Thoracic aorta (tissue), 2 donors: ENCODE data around the gene KCNB1. TPM values are rescaled to one million over a fixed set of nuclear protein-coding genes. Genes with fewer than 3 reads are reported as not detected.

Source experiments
- ATAC-seq: fragments of 150-250 bp; one replicate; pipeline ENCODE4 v1.8.0; 2017; ENCODE audit warnings: low read depth; ENCODE audit not compliant: insufficient number of reproducible peaks, low FRiP score
- DNase-seq: peaks from one replicate; pipeline ENCODE4 v3.0.0-alpha.2; 2020; ENCODE audit warnings: low spot score
- H3K27ac ChIP-seq, 2 donors: fragments of 200-600 bp; sonication (generic); 1 replicate in 1 of 2; 2 replicates in 1 of 2; pipeline ENCODE4 v1.5.1; 2016; ENCODE audit warnings: mild to moderate bottlenecking in 2 of 2, moderate library complexity in 2 of 2
- H3K27me3 ChIP-seq: fragments of 200-600 bp; sonication (generic); replicated peaks from 2 replicates; pipeline ENCODE4 v1.6.0; 2016; ENCODE audit warnings: mild to moderate bottlenecking; ENCODE audit not compliant: insufficient read depth
- H3K36me3 ChIP-seq: fragments of 200-600 bp; sonication (generic); one replicate; pipeline ENCODE4 v1.5.1; 2016
- H3K4me1 ChIP-seq, 2 donors: fragments of 200-600 bp; sonication (generic); 1 replicate in 1 of 2; 2 replicates in 1 of 2; pipeline versions ENCODE4 v1.5.1 to v1.6.0; 2016; ENCODE audit warnings: low read depth in 2 of 2, mild to moderate bottlenecking in 1 of 2; ENCODE audit not compliant: control insufficient read depth in 1 of 2
- H3K4me3 ChIP-seq: fragments of 200-600 bp; sonication (generic); 2 replicates; pipeline ENCODE4 v1.5.1; 2016; ENCODE audit warnings: mild to moderate bottlenecking
- H3K9me3 ChIP-seq: fragments of 200-600 bp; sonication (generic); 2 replicates; pipeline ENCODE4 v1.5.1; 2016
- CTCF ChIP-seq: fragments of 200-600 bp; sonication (generic); IDR thresholded peaks from one replicate; pipeline ENCODE4 v1.5.1; 2019; ENCODE audit warnings: antibody characterized with exemption
- total RNA-seq, 2 donors: library from RNA; depleted of rRNA; stranded (reverse); fragments of >200 nt; gene quantifications; one replicate each; pipeline versions ENCODE4 v1.1.0 to v1.2.3, GENCODE V29; 2016

The KCNB1 gene
- total RNA-seq, 2 donors from 2014 or later, result 1.4 to 2.3 TPM

DNA sequence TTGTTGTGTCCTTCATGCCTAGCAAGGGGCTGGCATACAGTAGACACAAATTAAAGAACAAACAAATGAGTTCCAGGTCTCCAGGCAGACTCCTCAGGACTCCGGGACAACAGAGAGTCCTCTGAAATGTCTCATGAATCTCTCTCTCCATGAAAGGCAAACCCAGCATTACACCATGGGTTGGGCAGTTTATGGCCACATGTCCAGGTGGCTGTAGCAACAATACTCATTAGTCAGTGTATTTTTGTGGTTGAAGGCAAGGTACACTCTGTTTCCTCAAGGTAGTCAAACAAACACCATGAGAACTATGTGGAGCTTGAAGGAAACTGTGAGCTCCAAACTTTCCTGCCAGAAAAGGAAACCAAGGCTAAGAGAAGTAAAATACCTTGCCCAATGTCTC, 62.2 kb downstream of the KCNB1 start:
- Histone ChIP-seq H3K36me3 (no peaks in the 10 kb centered on the region), H3K9me3 (no peaks in the 10 kb centered on the region), H3K27me3 (no peaks in the 10 kb centered on the region), H3K4me3 (no peak overlapping the region), H3K27ac (no peak overlapping the region), H3K4me1 (no peaks in the 10 kb centered on the region)
- no peak for ATAC-seq
- DNase-seq, result no peak
- TF ChIP-seq CTCF, result no peak

DNA sequence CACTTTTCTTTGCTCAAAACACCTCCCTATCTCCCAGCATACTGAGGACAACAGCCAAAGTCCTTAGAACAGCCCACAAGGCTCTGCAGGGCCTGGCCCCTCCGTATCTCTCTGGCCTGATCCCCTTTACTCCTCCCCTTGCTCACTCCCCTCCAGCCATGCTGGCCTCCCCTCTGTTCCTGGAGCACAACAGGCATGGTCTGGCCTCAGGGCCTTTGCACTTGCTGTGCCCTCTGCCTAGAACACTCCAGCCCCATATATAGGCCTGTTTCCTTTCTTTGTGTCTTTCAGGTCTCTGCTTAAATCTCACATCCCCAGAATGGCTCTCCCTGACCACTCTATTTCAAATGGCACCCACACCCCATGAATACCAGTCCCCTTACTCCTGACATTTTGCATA, 62.7 kb downstream of the KCNB1 start:
- DNase-seq (no peak), ATAC-seq (no peak)
- TF ChIP-seq CTCF, result no peak
- H3K4me3 ChIP-seq, result no peak overlapping the region
- H3K4me1 ChIP-seq, result no peaks in the 10 kb centered on the region
- no peaks in the 10 kb centered on the region for H3K36me3 ChIP-seq
- no peak overlapping the region for H3K27ac ChIP-seq
- no peaks in the 10 kb centered on the region for H3K27me3 ChIP-seq
- no peaks in the 10 kb centered on the region for H3K9me3 ChIP-seq

- no peaks in the 10 kb centered on the region for H3K27me3 ChIP-seq
- H3K9me3 ChIP-seq, result no peaks in the 10 kb centered on the region
- ATAC-seq (no peak), DNase-seq (no peak)
- no peak overlapping the region for H3K27ac ChIP-seq
- no peak overlapping the region for H3K4me3 ChIP-seq
- no peaks in the 10 kb centered on the region for H3K4me1 ChIP-seq
- no peak for TF ChIP-seq CTCF
- no peaks in the 10 kb centered on the region for H3K36me3 ChIP-seq
Observed at GRCh38 chr20:49418809-49419208, 63.7 kb downstream of the KCNB1 start.

GRCh38 chr20:49417843-49418555, 64.5 kb downstream of the KCNB1 start:
- no peak for TF ChIP-seq CTCF
- Histone ChIP-seq H3K27ac (no peak overlapping the region), H3K9me3 (no peaks in the 10 kb centered on the region), H3K36me3 (no peaks in the 10 kb centered on the region), H3K27me3 (no peaks in the 10 kb centered on the region), H3K4me3 (no peak overlapping the region), H3K4me1 (no peaks in the 10 kb centered on the region)
- ATAC-seq, result no peak
- no peak for DNase-seq

DNA sequence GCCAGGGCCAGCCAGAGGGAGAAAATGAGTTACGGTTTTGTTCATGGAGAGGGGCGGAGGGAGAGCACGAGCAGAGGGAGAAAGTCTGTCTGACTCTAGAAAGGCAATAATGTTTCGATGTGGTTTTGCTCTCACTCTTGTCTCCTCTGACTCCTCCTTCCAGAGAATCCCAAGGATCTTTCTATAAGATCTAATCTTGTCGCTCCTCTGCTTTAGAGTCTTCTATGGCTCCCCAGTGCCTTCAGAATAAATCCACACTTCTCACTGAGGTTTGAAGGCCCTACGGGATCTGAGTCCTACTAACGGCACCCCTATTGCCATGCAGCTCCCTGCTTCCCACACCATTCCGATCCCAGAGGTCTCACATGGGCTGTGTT, 66.8 kb downstream of the KCNB1 start:
- Histone ChIP-seq H3K9me3 (no peaks in the 10 kb centered on the region), H3K27me3 (no peaks in the 10 kb centered on the region), H3K27ac (no peak overlapping the region), H3K4me1 (no peaks in the 10 kb centered on the region), H3K4me3 (no peak overlapping the region), H3K36me3 (no peaks in the 10 kb centered on the region)
- DNase-seq (no peak), ATAC-seq (no peak)
- no peak for TF ChIP-seq CTCF
